Ovary (tissue), 9 donors: ENCODE results near the gene RAP1GAP2. TPM values are rescaled to one million over a fixed set of nuclear protein-coding genes. Genes with fewer than 3 reads are reported as not detected.

Experiments used
- DNase-seq, 5 donors: peaks; one replicate each; pipeline ENCODE4 v3.0.0-alpha.2; 2019 to 2020
- H3K27ac ChIP-seq, 2 donors: fragments of 200-600 bp; one replicate each; pipeline versions ENCODE4 v1.5.1 to v1.8.0; 2019 to 2022
- H3K27me3 ChIP-seq: fragments of 200-600 bp; one replicate; pipeline ENCODE4 v1.8.0; 2022
- H3K36me3 ChIP-seq: fragments of 200-600 bp; sonication (generic); one replicate; pipeline ENCODE4 v1.5.1; 2019
- H3K4me1 ChIP-seq: one replicate; pipeline ENCODE4 v1.8.1; 2013; ENCODE audit warnings: mild to moderate bottlenecking, moderate library complexity; ENCODE audit not compliant: insufficient read depth
- H3K4me3 ChIP-seq: fragments of 200-600 bp; sonication (generic); one replicate; pipeline ENCODE4 v1.5.1; 2017
- H3K9me3 ChIP-seq, 2 donors: fragments of 200-600 bp in 1 of 2; sonication (generic) in 1 of 2; one replicate each; pipeline versions ENCODE4 v1.5.1 to v1.8.1; 2013 to 2019; ENCODE audit warnings: mild to moderate bottlenecking in 1 of 2, moderate library complexity in 1 of 2
- CTCF ChIP-seq, 3 donors: fragments of 450-650 bp in 2 of 3; fragments of 200-600 bp in 1 of 3; IDR thresholded peaks; one replicate each; pipeline versions ENCODE4 v1.5.1 to v1.8.0; 2016 to 2022; ENCODE audit warnings: antibody characterized with exemption in 3 of 3, mild to moderate bottlenecking in 1 of 3
- EP300 ChIP-seq: sonication (generic); formaldehyde crosslinking; IDR thresholded peaks from one replicate; pipeline ENCODE4 v1.6.1; 2017; ENCODE audit warnings: antibody characterized with exemption
- POLR2A ChIP-seq: fragments of 450-650 bp; IDR thresholded peaks from one replicate; pipeline ENCODE4 v1.6.1; 2017; ENCODE audit warnings: antibody characterized with exemption, mild to moderate bottlenecking, moderate library complexity
- whole genome bisulfite sequencing, 3 donors: extraction: QIAGEN DNeasy Blood & Tissue Kit in 1 of 3; methylation state at CpG; one replicate each; pipeline versions ENCODE4 v1.1.5 to v1.1.7; 2013 to 2017; 5-methylcytosine and 5-hydroxymethylcytosine counted together
- intact Hi-C, 4 donors: fragments of 100-400 bp; cut with DNase I; formaldehyde crosslinking; loops; one replicate each; pipeline versions ENCODE4 v1.11.0 to v1.15.1; 2022 to 2023
- polyA plus RNA-seq, 2 donors: library from polyadenylated mRNA; stranded (reverse); fragments of 200-250 nt in 1 of 2; fragments of 350-450 nt in 1 of 2; fragmentation: Illumina TruSeq in 1 of 2; extraction: RNeasy Lipid Tissue Mini Kit (QIAGEN cat#74804) in 1 of 2; gene quantifications; one replicate each; pipeline ENCODE4 v1.2.3, GENCODE V29; 2013 to 2014
- total RNA-seq, 7 donors: library from RNA; depleted of rRNA in 2 of 7; stranded (reverse); fragments of >200 nt in 2 of 7; fragmentation: NEBNext Ultra II Directional in 3 of 7; extraction: Animal tissue kit (Norgen Biotek cat#: 25700) in 3 of 7; gene quantifications; one replicate each; pipeline versions ENCODE4 v1.1.0 to v1.2.4, GENCODE V29; 2016 to 2023
- donor health status: DM: no; HTN: no; CAD: no; lungs with moderate emphysema.
- donor health status: DM: no; HTN: no; CAD: no.
- donor health status: Bipolar disorder and iron deficiency.
- donor health status: DM: yes; HTN: yes; CAD: no.
- donor health status: DM: no; HTN: no; CAD: no.
- donor health status: DM: yes; HTN: yes; CAD: no.

RAP1GAP2 gene
- total and polyA plus RNA-seq, 9 donors, result 4.3 to 15.4 (median 12.3) TPM

GRCh38 chr17:2911035-2911754 lies 115.0 kb downstream of the RAP1GAP2 start:
- Histone ChIP-seq H3K9me3 (no peaks in the 10 kb centered on the region), H3K4me1 (no peaks in the 10 kb centered on the region), H3K36me3 (no peaks in the 10 kb centered on the region), H3K27me3 (no peaks in the 10 kb centered on the region), H3K4me3 (no peak overlapping the region), H3K27ac (no peak overlapping the region)
- DNase-seq, result no peak
- intact Hi-C loops, result no loop called here
- 23 to 25% (median 23%) methylated on average over 19 of the region's 19 CpGs for WGBS, 3 donors
- no peak for TF ChIP-seq POLR2A
- no peak for TF ChIP-seq EP300
- TF ChIP-seq CTCF (IDR thresholded peaks at IDR 0.05), result no peak

- WGBS, 3 donors, result 45 to 58% (median 48%) methylated on average over 10 of the region's 10 CpGs
- intact Hi-C loops, result no loop called here
Measured at GRCh38 chr17:2911755-2912111, 115.5 kb downstream of the RAP1GAP2 start.

GRCh38 chr17:2912754-2913153 lies 116.5 kb downstream of the RAP1GAP2 start:
- Histone ChIP-seq H3K36me3 (no peaks in the 10 kb centered on the region), H3K27me3 (no peaks in the 10 kb centered on the region), H3K9me3 (no peaks in the 10 kb centered on the region), H3K4me1 (no peaks in the 10 kb centered on the region), H3K27ac (no peak overlapping the region), H3K4me3 (no peak overlapping the region)
- no peak for DNase-seq
- TF ChIP-seq POLR2A (no peak), EP300 (no peak), CTCF (IDR thresholded peaks at IDR 0.05) (no peak)
- intact Hi-C loops, result no loop called here

More at GRCh38 chr17:2911755-2912111, 115.5 kb downstream of the RAP1GAP2 start:
- H3K27me3 ChIP-seq, result no peaks in the 10 kb centered on the region
- no peak overlapping the region for H3K27ac ChIP-seq
- no peak overlapping the region for H3K4me3 ChIP-seq
- no peaks in the 10 kb centered on the region for H3K4me1 ChIP-seq
- DNase-seq, result no peak
- no peak for TF ChIP-seq EP300
- no peak for TF ChIP-seq CTCF (IDR thresholded peaks at IDR 0.05)
- no peak for TF ChIP-seq POLR2A
- H3K9me3 ChIP-seq, result no peaks in the 10 kb centered on the region
- no peaks in the 10 kb centered on the region for H3K36me3 ChIP-seq

- Histone ChIP-seq H3K27me3 (no peaks in the 10 kb centered on the region), H3K27ac (no peak overlapping the region), H3K9me3 (no peaks in the 10 kb centered on the region), H3K4me3 (no peak overlapping the region), H3K36me3 (no peaks in the 10 kb centered on the region), H3K4me1 (no peaks in the 10 kb centered on the region)
- TF ChIP-seq POLR2A, result no peak
- TF ChIP-seq EP300, result no peak
- no peak for TF ChIP-seq CTCF (IDR thresholded peaks at IDR 0.05)
- WGBS, 3 donors, result 84 to 86% (median 85%) methylated on average over 11 of the region's 11 CpGs
- intact Hi-C loops, result no loop called here
- DNase-seq, result no peak
Measured at GRCh38 chr17:2916461-2916860, 120.2 kb downstream of the RAP1GAP2 start.
